Astrocyte (in vitro differentiated cells and primary cell): ENCODE measurements around the gene TRIM63. TPM values are rescaled to one million over a fixed set of nuclear protein-coding genes. Genes with fewer than 3 reads are reported as not detected.

Source experiments
- DNase-seq: peaks from one replicate; pipeline ENCODE4 v3.0.0-alpha.2; 2010; ENCODE audit warnings: low read depth
- FAIRE-seq: peaks from 2 replicates; lab custom pipeline; 2011; peaks lifted over from hg19 to GRCh38; lab: Jason Lieb, UNC
- H2AFZ ChIP-seq: 2 replicates; pipeline ENCODE4 v1.6.0; 2012; ENCODE audit warnings: low read depth, low read length, inconsistent platforms
- H3K27ac ChIP-seq: 2 replicates; pipeline ENCODE4 v1.5.1; 2011; ENCODE audit warnings: low read depth, low read length, inconsistent platforms
- H3K27me3 ChIP-seq: 2 replicates; pipeline ENCODE4 v1.6.0; 2011; ENCODE audit warnings: low read length, inconsistent platforms; ENCODE audit not compliant: insufficient read depth
- H3K36me3 ChIP-seq: 2 replicates; pipeline ENCODE4 v1.5.1; 2011; ENCODE audit warnings: low read length, inconsistent platforms; ENCODE audit not compliant: insufficient read depth
- H3K4me1 ChIP-seq: 2 replicates; pipeline ENCODE4 v1.5.1; 2011; ENCODE audit warnings: low read length, inconsistent platforms; ENCODE audit not compliant: insufficient read depth
- H3K4me2 ChIP-seq: 2 replicates; pipeline ENCODE4 v1.6.0; 2012; ENCODE audit warnings: low read length, inconsistent platforms
- H3K4me3 ChIP-seq: 2 replicates; pipeline ENCODE4 v1.5.1; 2011; ENCODE audit warnings: low read depth, mild to moderate bottlenecking, low read length, inconsistent platforms; ENCODE audit not compliant: insufficient read depth
- H3K79me2 ChIP-seq: 2 replicates; pipeline ENCODE4 v1.6.0; 2012; ENCODE audit warnings: mild to moderate bottlenecking, low read length, inconsistent platforms; ENCODE audit not compliant: insufficient read depth
- H3K9ac ChIP-seq: 2 replicates; pipeline ENCODE4 v1.6.0; 2012; ENCODE audit warnings: mild to moderate bottlenecking, low read length, inconsistent platforms
- H3K9me3 ChIP-seq: 2 replicates; pipeline ENCODE4 v1.5.1; 2012; ENCODE audit warnings: low read depth, mild to moderate bottlenecking, low read length, inconsistent platforms; ENCODE audit not compliant: insufficient read depth
- H4K20me1 ChIP-seq: 2 replicates; pipeline ENCODE4 v1.6.0; 2012; ENCODE audit warnings: low read length, inconsistent platforms; ENCODE audit not compliant: insufficient read depth
- H3K27ac Mint-ChIP-seq: one replicate; pipeline ENCODE4 v1.8.0; 2021; ENCODE audit warnings: mild to moderate bottlenecking, mixed read lengths; ENCODE audit not compliant: unreplicated experiment
- H3K27me3 Mint-ChIP-seq: one replicate; pipeline ENCODE4 v1.8.0; 2021; ENCODE audit warnings: low read depth, mixed read lengths; ENCODE audit not compliant: unreplicated experiment
- H3K36me3 Mint-ChIP-seq: one replicate; pipeline ENCODE4 v1.8.0; 2021; ENCODE audit warnings: low read depth, mixed read lengths; ENCODE audit not compliant: unreplicated experiment
- H3K4me1 Mint-ChIP-seq: one replicate; pipeline ENCODE4 v1.8.0; 2021; ENCODE audit warnings: low read depth, mixed read lengths; ENCODE audit not compliant: unreplicated experiment
- H3K4me3 Mint-ChIP-seq: one replicate; pipeline ENCODE4 v1.8.0; 2021; ENCODE audit warnings: mild to moderate bottlenecking, moderate library complexity, mixed read lengths; ENCODE audit not compliant: unreplicated experiment
- H3K9me3 Mint-ChIP-seq: one replicate; pipeline ENCODE4 v1.8.0; 2021; ENCODE audit warnings: mild to moderate bottlenecking, mixed read lengths; ENCODE audit not compliant: unreplicated experiment
- EZH2 ChIP-seq: IDR thresholded peaks from 2 replicates; pipeline ENCODE4 v1.6.1; 2012; ENCODE audit warnings: mild to moderate bottlenecking, low read length, inconsistent platforms; ENCODE audit not compliant: insufficient read depth
- total RNA-seq: library from RNA; stranded (reverse); gene quantifications from 2 replicates; pipeline ENCODE4 v1.2.1, GENCODE V29; 2021
- TF ChIP-seq, protein P1 (sequence below): IDR thresholded peaks from 2 replicates; pipeline ENCODE4 v1.5.1; 2011; ENCODE audit warnings: low read depth, mild to moderate bottlenecking, inconsistent platforms, low read length, moderate library complexity; ENCODE audit not compliant: insufficient read depth

The TRIM63 gene
- total RNA-seq, 1 donor from 2014 or later: not detected

GRCh38 chr1:26003756-26004155 lies 63.7 kb downstream of the TRIM63 start:
- no peaks in the 10 kb centered on the region for H3K36me3 ChIP-seq
- H3K4me1 ChIP-seq: no peaks in the 10 kb centered on the region
- FAIRE-seq (no peak), DNase-seq (no peak)
- Mint-ChIP-seq H3K4me1 (no peaks in the 10 kb centered on the region), H3K27ac (no peak overlapping the region), H3K27me3 (peaks cover 6% of the 10 kb centered on the region), H3K9me3 (no peaks in the 10 kb centered on the region), H3K4me3 (no peak overlapping the region), H3K36me3 (no peaks in the 10 kb centered on the region)
- H3K27ac ChIP-seq: no peak overlapping the region
- no peak overlapping the region for H3K4me2 ChIP-seq
- TF ChIP-seq, protein P1, sequence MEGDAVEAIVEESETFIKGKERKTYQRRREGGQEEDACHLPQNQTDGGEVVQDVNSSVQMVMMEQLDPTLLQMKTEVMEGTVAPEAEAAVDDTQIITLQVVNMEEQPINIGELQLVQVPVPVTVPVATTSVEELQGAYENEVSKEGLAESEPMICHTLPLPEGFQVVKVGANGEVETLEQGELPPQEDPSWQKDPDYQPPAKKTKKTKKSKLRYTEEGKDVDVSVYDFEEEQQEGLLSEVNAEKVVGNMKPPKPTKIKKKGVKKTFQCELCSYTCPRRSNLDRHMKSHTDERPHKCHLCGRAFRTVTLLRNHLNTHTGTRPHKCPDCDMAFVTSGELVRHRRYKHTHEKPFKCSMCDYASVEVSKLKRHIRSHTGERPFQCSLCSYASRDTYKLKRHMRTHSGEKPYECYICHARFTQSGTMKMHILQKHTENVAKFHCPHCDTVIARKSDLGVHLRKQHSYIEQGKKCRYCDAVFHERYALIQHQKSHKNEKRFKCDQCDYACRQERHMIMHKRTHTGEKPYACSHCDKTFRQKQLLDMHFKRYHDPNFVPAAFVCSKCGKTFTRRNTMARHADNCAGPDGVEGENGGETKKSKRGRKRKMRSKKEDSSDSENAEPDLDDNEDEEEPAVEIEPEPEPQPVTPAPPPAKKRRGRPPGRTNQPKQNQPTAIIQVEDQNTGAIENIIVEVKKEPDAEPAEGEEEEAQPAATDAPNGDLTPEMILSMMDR: no peak
- no peak for TF ChIP-seq EZH2
- H3K9me3 ChIP-seq: no peaks in the 10 kb centered on the region
- H3K4me3 ChIP-seq: no peak overlapping the region
- H3K9ac ChIP-seq: no peak overlapping the region
- no peaks in the 10 kb centered on the region for H3K79me2 ChIP-seq
- H3K27me3 ChIP-seq: no peaks in the 10 kb centered on the region
- H4K20me1 ChIP-seq: no peaks in the 10 kb centered on the region
- H2AFZ ChIP-seq: no peak overlapping the region

DNA sequence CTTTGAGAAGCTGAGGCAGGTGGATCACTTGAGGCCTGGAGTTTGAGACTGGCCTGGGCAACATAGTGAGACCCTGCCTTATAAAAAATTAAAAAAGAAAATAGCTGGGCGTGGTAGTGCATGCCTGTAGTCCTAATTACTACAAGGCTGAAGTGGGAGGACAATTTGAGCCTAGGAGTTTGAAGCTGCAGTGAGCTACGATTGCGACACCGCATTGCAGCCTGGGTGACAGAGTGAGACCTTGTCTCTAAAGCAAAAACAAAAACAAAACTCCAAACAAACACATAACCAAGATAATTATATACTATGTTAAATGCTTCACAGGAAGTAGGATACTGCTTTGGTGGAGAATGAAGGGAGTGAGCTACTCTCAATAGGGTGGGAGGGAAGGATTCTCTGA lies 64.2 kb downstream of the TRIM63 start:
- Mint-ChIP-seq H3K4me1 (no peaks in the 10 kb centered on the region), H3K9me3 (no peaks in the 10 kb centered on the region), H3K27me3 (peaks cover 6% of the 10 kb centered on the region), H3K27ac (no peak overlapping the region), H3K36me3 (no peaks in the 10 kb centered on the region), H3K4me3 (no peak overlapping the region)
- no peak overlapping the region for H2AFZ ChIP-seq
- TF ChIP-seq, protein P1: no peak
- no peak for TF ChIP-seq EZH2
- no peak overlapping the region for H3K9ac ChIP-seq
- H3K9me3 ChIP-seq: no peaks in the 10 kb centered on the region
- H3K27me3 ChIP-seq: no peaks in the 10 kb centered on the region
- peaks cover 4% of the 10 kb centered on the region for H3K4me1 ChIP-seq
- no peak overlapping the region for H3K4me2 ChIP-seq
- no peaks in the 10 kb centered on the region for H3K36me3 ChIP-seq
- no peak overlapping the region for H3K27ac ChIP-seq
- no peaks in the 10 kb centered on the region for H3K79me2 ChIP-seq
- no peak overlapping the region for H3K4me3 ChIP-seq
- H4K20me1 ChIP-seq: no peaks in the 10 kb centered on the region
- FAIRE-seq (no peak), DNase-seq (no peak)

Other genes starting within 250 kb of the TRIM63 start
- 44.6 and 51.2 TPM in 2 replicates for gene MTFR1L, start 247.7 kb downstream of the TRIM63 start, total RNA-seq
- gene AUNIP, start 208.2 kb downstream of the TRIM63 start, total RNA-seq: 1.3 and 2.1 TPM in 2 replicates
- gene PAQR7, start 191.9 kb downstream of the TRIM63 start, total RNA-seq: 14.5 and 15.1 TPM in 2 replicates
- 130 and 173 TPM in 2 replicates for gene STMN1, start 161.2 kb downstream of the TRIM63 start, total RNA-seq
- gene PAFAH2, start 69.6 kb downstream of the TRIM63 start, total RNA-seq: 13.6 and 14.1 TPM in 2 replicates
- gene EXTL1, start 45.9 kb downstream of the TRIM63 start, total RNA-seq: 26.4 and 39.9 TPM in 2 replicates
- not detected in 2 replicates for gene SLC30A2, start 21.5 kb downstream of the TRIM63 start, total RNA-seq
- gene PDIK1L, start 44.2 kb upstream of the TRIM63 start, total RNA-seq: 3.1 and 3.4 TPM in 2 replicates
- gene FAM110D, start 91.4 kb upstream of the TRIM63 start, total RNA-seq: 0.70 and 0.77 TPM in 2 replicates
- not detected in 2 replicates for gene C1orf232, start 101.3 kb upstream of the TRIM63 start, total RNA-seq
- 34.4 and 37.6 TPM in 2 replicates for gene ZNF593, start 102.3 kb upstream of the TRIM63 start, total RNA-seq
- not detected in 2 replicates for gene ZNF593OS, start 104.2 kb upstream of the TRIM63 start, total RNA-seq
- 4.2 and 5.0 TPM in 2 replicates for gene CNKSR1, start 109.9 kb upstream of the TRIM63 start, total RNA-seq
- not detected in 2 replicates for gene CATSPER4, start 123.0 kb upstream of the TRIM63 start, total RNA-seq
- 10.2 and 10.5 TPM in 2 replicates for gene CEP85, start 166.6 kb upstream of the TRIM63 start, total RNA-seq
- gene SH3BGRL3, start 212.5 kb upstream of the TRIM63 start, total RNA-seq: 301 and 324 TPM in 2 replicates
- gene UBXN11, start 239.0 kb upstream of the TRIM63 start, total RNA-seq: 12.8 and 13.7 TPM in 2 replicates